ENCODE results near the gene PIEZO2.
"Not testable (repeated sequence)": the region's sequence is repeated elsewhere in the genome, so short reads cannot be mapped to it uniquely, and the experiment has no call there.

Gene PIEZO2

GRCh38 chr18:10973567-10974203 is 175.7 kb downstream of the PIEZO2 start:
- no peak for DNase-seq (ENCODE audit: low spot score)

GRCh38 chr18:10971717-10972116 is 177.7 kb downstream of the PIEZO2 start:
- no peak for DNase-seq (ENCODE audit: low spot score)

- no peak for DNase-seq (ENCODE audit: low spot score)
Measured at GRCh38 chr18:10965119-10965518, 184.2 kb downstream of the PIEZO2 start.

GRCh38 chr18:10953672-10954071 is 195.7 kb downstream of the PIEZO2 start:
- DNase-seq (ENCODE audit: low spot score): no peak

- DNase-seq (ENCODE audit: low spot score): no peak
Measured at GRCh38 chr18:10951631-10952544, 197.5 kb downstream of the PIEZO2 start.

GRCh38 chr18:10950876-10951630 is 198.3 kb downstream of the PIEZO2 start:
- no peak for DNase-seq (ENCODE audit: low spot score)

- DNase-seq (ENCODE audit: low spot score): no peak
Measured at GRCh38 chr18:10950080-10950875, 199.1 kb downstream of the PIEZO2 start.

- DNase-seq (ENCODE audit: low spot score): no peak
Measured at GRCh38 chr18:10949655-10950054, 199.7 kb downstream of the PIEZO2 start.

GRCh38 chr18:10948421-10948820 is 200.9 kb downstream of the PIEZO2 start:
- DNase-seq (ENCODE audit: low spot score): no peak

- DNase-seq (ENCODE audit: low spot score): no peak
Measured at GRCh38 chr18:10946058-10946457, 203.3 kb downstream of the PIEZO2 start.

GRCh38 chr18:10942998-10943397 is 206.4 kb downstream of the PIEZO2 start:
- DNase-seq (ENCODE audit: low spot score): no peak

- DNase-seq (ENCODE audit: low spot score): no peak
Measured at GRCh38 chr18:10939822-10940221, 209.5 kb downstream of the PIEZO2 start.

GRCh38 chr18:10937743-10938640 is 211.4 kb downstream of the PIEZO2 start:
- no peak for DNase-seq (ENCODE audit: low spot score)

- DNase-seq (ENCODE audit: low spot score): no peak
Measured at GRCh38 chr18:10936176-10937053, 213.0 kb downstream of the PIEZO2 start.

- DNase-seq (ENCODE audit: low spot score): no peak
Measured at GRCh38 chr18:10935588-10935987, 213.8 kb downstream of the PIEZO2 start.

GRCh38 chr18:10933648-10934047 is 215.7 kb downstream of the PIEZO2 start:
- not testable (repeated sequence) for DNase-seq (ENCODE audit: low spot score)

- DNase-seq (ENCODE audit: low spot score): no peak
Measured at GRCh38 chr18:10930076-10930475, 219.3 kb downstream of the PIEZO2 start.

- no peak for DNase-seq (ENCODE audit: low spot score)
Measured at GRCh38 chr18:10928772-10929373, 220.5 kb downstream of the PIEZO2 start.
